ENCODE results near the gene FHL3. TPM values are rescaled to one million over a fixed set of nuclear protein-coding genes. Genes with fewer than 3 reads are reported as not detected.
"Not testable (repeated sequence)": the region's sequence is repeated elsewhere in the genome, so short reads cannot be mapped to it uniquely, and the experiment has no call there.

Gene FHL3
- total and polyA plus RNA-seq, 2 of the 4 experiments (the other 2 are of a cell fraction) = 11.5 to 27.1 TPM

- BruUV-seq (replicated peaks) = not testable (repeated sequence)
These were observed 30.2 kb downstream of the FHL3 start for GRCh38 chr1:37975083-37975482.

More at GRCh38 chr1:37975083-37975482, 30.2 kb downstream of the FHL3 start:
- H4K91ac ChIP-seq (ENCODE audit: insufficient read depth, low read depth, low read length); H3K9me1 ChIP-seq (ENCODE audit: insufficient read depth, low read length); H3K4me1 ChIP-seq (ENCODE audit: control insufficient read depth, insufficient read depth, low read length); H2AK9ac ChIP-seq (replicated peaks; ENCODE audit: low read depth, low read length, poor library complexity); H3K18ac ChIP-seq (ENCODE audit: low read depth, low read length); H3K4me2 ChIP-seq (ENCODE audit: low read depth, low read length); H3K79me1 ChIP-seq (ENCODE audit: low read depth in 1 of 2, low read length in 2 of 2); H2BK5ac ChIP-seq (ENCODE audit: low read depth, low read length, poor library complexity, severe bottlenecking); H2BK15ac ChIP-seq (ENCODE audit: low read depth, low read length); H4K8ac ChIP-seq (ENCODE audit: low read depth in 2 of 2, low read length in 2 of 2); H3K27me3 ChIP-seq (ENCODE audit: control insufficient read depth, insufficient read depth, low read length); H3K23ac ChIP-seq (ENCODE audit: low read depth, low read length); in situ Hi-C loops (cut with MboI; ENCODE audit: low sequenced_read_pairs); H3K56ac ChIP-seq (ENCODE audit: extremely low read depth, insufficient read depth, low read length); H2BK20ac ChIP-seq (ENCODE audit: low read depth, low read length); H4K5ac ChIP-seq (ENCODE audit: low read depth, low read length); H3K4me3 ChIP-seq (ENCODE audit: insufficient read depth, low read depth, low read length); H3K27ac ChIP-seq (ENCODE audit: insufficient read depth, low read length); dilution Hi-C loops (cut with HindIII; ENCODE audit: low sequenced_read_pairs, unreplicated experiment); H3K9me3 ChIP-seq (ENCODE audit: control insufficient read depth, insufficient read depth, low read length); H2AFZ ChIP-seq (replicated peaks; ENCODE audit: low read length, poor library complexity); H3K14ac ChIP-seq (replicated peaks; ENCODE audit: low read depth, low read length); H3K4ac ChIP-seq (ENCODE audit: low read depth, low read length); H2AK5ac ChIP-seq (ENCODE audit: low read depth, low read length); POLR2A ChIA-PET (ENCODE audit: unreplicated experiment); H3K9ac ChIP-seq (ENCODE audit: low read depth, low read length); H4K20me1 ChIP-seq (ENCODE audit: insufficient read depth, low read length); H2BK120ac ChIP-seq (ENCODE audit: low read depth, low read length): not testable (repeated sequence)
- ATAC-seq (ENCODE audit: low read depth) = peak; percentile 85
- peak; percentile 58 for TF ChIP-seq CTCF (conservative IDR thresholded peaks at IDR 0.05; ENCODE audit: low read depth, low read length)
- TF ChIP-seq SMC3 (IDR thresholded peaks at IDR 0.05; ENCODE audit: low read depth, low read length) = peak; percentile 64
- TF ChIP-seq RAD21 (IDR thresholded peaks at IDR 0.05; ENCODE audit: low read length) = peak; percentile 70
- WGBS, 2 experiments (ENCODE audit: extremely low coverage in 2 of 2, insufficient read length in 1 of 2) = 50% methylated on average over 1 of the region's 6 CpGs; no CpG with 5 or more reads in 1 of the 2 experiments
- peaks cover 34% of the 10 kb centered on the region for H3K36me3 ChIP-seq (ENCODE audit: control insufficient read depth, insufficient read depth, low read length)
- peak; percentile 65 for DNase-seq
- CTCF ChIA-PET = interaction anchor here (0.7 to 1.0 kb wide), 2 partner anchors 15 to 87 kb away, joined by 3 read pairs; no protein-coding TSS in a partner anchor
- intact Hi-C loops (cut with micrococcal nuclease) = loop anchor here (1.0 kb wide), 1 partner anchor 85 kb away; no protein-coding TSS in a partner anchor

Measured in IMR-90 (cell line).